Measurements from ENCODE around the gene HMGN3. TPM values are rescaled to one million over a fixed set of nuclear protein-coding genes. Genes with fewer than 3 reads are reported as not detected.
"Not testable (repeated sequence)": the region's sequence is repeated elsewhere in the genome, so short reads cannot be mapped to it uniquely, and the experiment has no call there.

HMGN3 gene
- polyA plus RNA-seq, 1 donor from 2014 or later, result 121 TPM

DNA sequence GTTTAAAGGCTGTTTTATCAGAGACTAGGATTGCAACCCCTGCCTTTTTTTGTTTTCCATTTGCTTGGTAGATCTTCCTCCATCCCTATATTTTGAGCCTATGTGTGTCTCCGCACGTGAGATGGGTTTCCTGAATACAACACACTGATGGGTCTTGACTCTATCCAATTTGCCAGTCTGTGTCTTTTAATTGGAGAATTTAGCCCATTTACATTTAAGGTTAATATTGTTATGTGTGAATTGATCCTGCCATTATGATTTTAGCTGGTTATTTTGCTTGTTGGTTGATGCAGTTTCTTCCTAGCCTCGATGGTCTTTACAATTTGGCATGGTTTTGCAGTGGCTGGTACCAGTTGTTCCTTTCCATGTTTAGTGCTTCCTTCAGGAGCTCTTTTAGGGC is 20.6 kb upstream of the HMGN3 start:
- H3K4me3 ChIP-seq (ENCODE audit: low read length); H3K27ac ChIP-seq (ENCODE audit: low read length): not testable (repeated sequence)

DNA sequence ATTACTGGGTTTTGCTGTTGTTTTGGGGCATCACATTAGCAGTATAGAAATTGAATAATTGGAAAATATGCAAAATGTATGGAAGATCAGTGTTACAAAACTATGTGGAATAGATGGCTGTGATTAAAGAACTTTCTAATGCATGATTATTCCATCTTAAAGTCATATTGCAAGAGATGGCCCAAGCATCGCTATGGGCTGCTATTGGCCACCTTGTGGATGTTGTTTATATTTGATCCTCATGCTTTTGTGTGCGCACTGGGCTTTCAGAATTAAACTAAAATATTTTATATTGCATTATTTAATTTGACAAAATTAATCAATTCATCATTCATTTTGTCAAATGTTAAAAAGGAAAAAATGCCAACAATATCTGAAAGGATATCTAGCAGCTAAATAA is 16.1 kb upstream of the HMGN3 start:
- Histone ChIP-seq H3K9me3 (ENCODE audit: low read length) (no peaks in the 10 kb centered on the region), H3K4me2 (ENCODE audit: low read length) (no peak overlapping the region), H3K27ac (ENCODE audit: low read length) (no peak overlapping the region), H3K79me2 (replicated peaks; ENCODE audit: insufficient read depth, low read length) (no peaks in the 10 kb centered on the region), H3K9me2 (ENCODE audit: insufficient read depth, low read length) (no peaks in the 10 kb centered on the region), H2AFZ (ENCODE audit: low read depth, low read length) (no peak overlapping the region), H3K4me3 (ENCODE audit: low read length) (no peak overlapping the region), H3F3A (ENCODE audit: insufficient read depth, low read length, poor library complexity, severe bottlenecking) (no peaks in the 10 kb centered on the region), H4K20me1 (ENCODE audit: insufficient read depth) (no peaks in the 10 kb centered on the region), H3K36me3 (ENCODE audit: insufficient read depth, low read length) (no peaks in the 10 kb centered on the region), H3K27me3 (ENCODE audit: insufficient read depth, low read depth, low read length) (no peaks in the 10 kb centered on the region), H3K9ac (ENCODE audit: low read length) (no peak overlapping the region)
- no peak for TF ChIP-seq SMC3 (conservative IDR thresholded peaks at IDR 0.05; ENCODE audit: poor library complexity)
- no peak for TF ChIP-seq MXI1 (conservative IDR thresholded peaks at IDR 0.05; ENCODE audit: poor library complexity, severe bottlenecking)
- TF ChIP-seq RAD21 (conservative IDR thresholded peaks at IDR 0.05), result no peak
- no peak for TF ChIP-seq EZH2 (IDR thresholded peaks at IDR 0.05; ENCODE audit: borderline replicate concordance, insufficient read depth, low read length, poor library complexity, severe bottlenecking)
- TF ChIP-seq, protein P1, sequence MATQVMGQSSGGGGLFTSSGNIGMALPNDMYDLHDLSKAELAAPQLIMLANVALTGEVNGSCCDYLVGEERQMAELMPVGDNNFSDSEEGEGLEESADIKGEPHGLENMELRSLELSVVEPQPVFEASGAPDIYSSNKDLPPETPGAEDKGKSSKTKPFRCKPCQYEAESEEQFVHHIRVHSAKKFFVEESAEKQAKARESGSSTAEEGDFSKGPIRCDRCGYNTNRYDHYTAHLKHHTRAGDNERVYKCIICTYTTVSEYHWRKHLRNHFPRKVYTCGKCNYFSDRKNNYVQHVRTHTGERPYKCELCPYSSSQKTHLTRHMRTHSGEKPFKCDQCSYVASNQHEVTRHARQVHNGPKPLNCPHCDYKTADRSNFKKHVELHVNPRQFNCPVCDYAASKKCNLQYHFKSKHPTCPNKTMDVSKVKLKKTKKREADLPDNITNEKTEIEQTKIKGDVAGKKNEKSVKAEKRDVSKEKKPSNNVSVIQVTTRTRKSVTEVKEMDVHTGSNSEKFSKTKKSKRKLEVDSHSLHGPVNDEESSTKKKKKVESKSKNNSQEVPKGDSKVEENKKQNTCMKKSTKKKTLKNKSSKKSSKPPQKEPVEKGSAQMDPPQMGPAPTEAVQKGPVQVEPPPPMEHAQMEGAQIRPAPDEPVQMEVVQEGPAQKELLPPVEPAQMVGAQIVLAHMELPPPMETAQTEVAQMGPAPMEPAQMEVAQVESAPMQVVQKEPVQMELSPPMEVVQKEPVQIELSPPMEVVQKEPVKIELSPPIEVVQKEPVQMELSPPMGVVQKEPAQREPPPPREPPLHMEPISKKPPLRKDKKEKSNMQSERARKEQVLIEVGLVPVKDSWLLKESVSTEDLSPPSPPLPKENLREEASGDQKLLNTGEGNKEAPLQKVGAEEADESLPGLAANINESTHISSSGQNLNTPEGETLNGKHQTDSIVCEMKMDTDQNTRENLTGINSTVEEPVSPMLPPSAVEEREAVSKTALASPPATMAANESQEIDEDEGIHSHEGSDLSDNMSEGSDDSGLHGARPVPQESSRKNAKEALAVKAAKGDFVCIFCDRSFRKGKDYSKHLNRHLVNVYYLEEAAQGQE (IDR thresholded peaks at IDR 0.05; ENCODE audit: borderline replicate concordance), result no peak
- no peak for TF ChIP-seq POLR2AphosphoS5 (IDR thresholded peaks at IDR 0.05)
- TF ChIP-seq EP300 (conservative IDR thresholded peaks at IDR 0.05; ENCODE audit: poor library complexity, severe bottlenecking), result no peak
- TF ChIP-seq, protein P2, sequence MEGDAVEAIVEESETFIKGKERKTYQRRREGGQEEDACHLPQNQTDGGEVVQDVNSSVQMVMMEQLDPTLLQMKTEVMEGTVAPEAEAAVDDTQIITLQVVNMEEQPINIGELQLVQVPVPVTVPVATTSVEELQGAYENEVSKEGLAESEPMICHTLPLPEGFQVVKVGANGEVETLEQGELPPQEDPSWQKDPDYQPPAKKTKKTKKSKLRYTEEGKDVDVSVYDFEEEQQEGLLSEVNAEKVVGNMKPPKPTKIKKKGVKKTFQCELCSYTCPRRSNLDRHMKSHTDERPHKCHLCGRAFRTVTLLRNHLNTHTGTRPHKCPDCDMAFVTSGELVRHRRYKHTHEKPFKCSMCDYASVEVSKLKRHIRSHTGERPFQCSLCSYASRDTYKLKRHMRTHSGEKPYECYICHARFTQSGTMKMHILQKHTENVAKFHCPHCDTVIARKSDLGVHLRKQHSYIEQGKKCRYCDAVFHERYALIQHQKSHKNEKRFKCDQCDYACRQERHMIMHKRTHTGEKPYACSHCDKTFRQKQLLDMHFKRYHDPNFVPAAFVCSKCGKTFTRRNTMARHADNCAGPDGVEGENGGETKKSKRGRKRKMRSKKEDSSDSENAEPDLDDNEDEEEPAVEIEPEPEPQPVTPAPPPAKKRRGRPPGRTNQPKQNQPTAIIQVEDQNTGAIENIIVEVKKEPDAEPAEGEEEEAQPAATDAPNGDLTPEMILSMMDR (IDR thresholded peaks at IDR 0.05; ENCODE audit: poor library complexity, severe bottlenecking), result no peak
- no peak for TF ChIP-seq TAF1 (IDR thresholded peaks at IDR 0.05; ENCODE audit: low read depth)

More for the DNA sequence above, 20.6 kb upstream of the HMGN3 start:
- not testable (repeated sequence) for H3K79me2 ChIP-seq (replicated peaks; ENCODE audit: insufficient read depth, low read length); H3K27me3 ChIP-seq (ENCODE audit: insufficient read depth, low read depth, low read length); H3K9me2 ChIP-seq (ENCODE audit: insufficient read depth, low read length); H2AFZ ChIP-seq (ENCODE audit: low read depth, low read length); H3F3A ChIP-seq (ENCODE audit: insufficient read depth, low read length, poor library complexity, severe bottlenecking); H3K9me3 ChIP-seq (ENCODE audit: low read length); H3K36me3 ChIP-seq (ENCODE audit: insufficient read depth, low read length); H3K9ac ChIP-seq (ENCODE audit: low read length); H3K4me2 ChIP-seq (ENCODE audit: low read length); H4K20me1 ChIP-seq (ENCODE audit: insufficient read depth)

DNA sequence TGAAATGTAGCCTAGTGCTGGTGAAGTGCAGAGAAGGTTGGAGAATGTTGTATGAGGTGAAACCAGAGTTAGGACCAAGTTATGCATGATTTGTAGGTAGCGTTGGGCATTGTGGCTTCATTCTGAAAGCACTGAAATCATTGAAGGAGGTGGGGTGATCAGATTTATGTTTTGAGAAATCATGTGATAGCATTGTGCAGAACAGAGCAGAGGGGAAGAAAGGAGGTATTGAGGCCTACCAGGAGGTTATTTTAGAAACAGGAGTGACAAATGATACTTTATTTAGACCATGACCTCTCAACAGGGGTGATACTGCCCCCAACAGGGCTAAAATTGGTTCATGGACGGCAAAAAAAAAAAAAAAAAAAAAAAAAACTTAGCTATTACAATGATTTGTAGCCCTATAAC is 15.6 kb upstream of the HMGN3 start:
- H3K36me3 ChIP-seq (ENCODE audit: insufficient read depth, low read length), result no peaks in the 10 kb centered on the region
- no peak overlapping the region for H3K9ac ChIP-seq (ENCODE audit: low read length)
- no peak overlapping the region for H2AFZ ChIP-seq (ENCODE audit: low read depth, low read length)
- H4K20me1 ChIP-seq (ENCODE audit: insufficient read depth), result no peaks in the 10 kb centered on the region
- H3K4me2 ChIP-seq (ENCODE audit: low read length), result no peak overlapping the region
- H3K27me3 ChIP-seq (ENCODE audit: insufficient read depth, low read depth, low read length), result no peaks in the 10 kb centered on the region
- TF ChIP-seq EZH2 (IDR thresholded peaks at IDR 0.05; ENCODE audit: borderline replicate concordance, insufficient read depth, low read length, poor library complexity, severe bottlenecking), result no peak
- TF ChIP-seq EP300 (conservative IDR thresholded peaks at IDR 0.05; ENCODE audit: poor library complexity, severe bottlenecking), result no peak
- TF ChIP-seq, protein P2 (IDR thresholded peaks at IDR 0.05; ENCODE audit: poor library complexity, severe bottlenecking), result no peak
- TF ChIP-seq MXI1 (conservative IDR thresholded peaks at IDR 0.05; ENCODE audit: poor library complexity, severe bottlenecking), result no peak
- TF ChIP-seq RAD21 (conservative IDR thresholded peaks at IDR 0.05), result no peak
- TF ChIP-seq POLR2AphosphoS5 (IDR thresholded peaks at IDR 0.05), result no peak
- no peak for TF ChIP-seq SMC3 (conservative IDR thresholded peaks at IDR 0.05; ENCODE audit: poor library complexity)
- TF ChIP-seq, protein P1 (IDR thresholded peaks at IDR 0.05; ENCODE audit: borderline replicate concordance), result no peak
- no peak for TF ChIP-seq TAF1 (IDR thresholded peaks at IDR 0.05; ENCODE audit: low read depth)
- H3K79me2 ChIP-seq (replicated peaks; ENCODE audit: insufficient read depth, low read length), result no peaks in the 10 kb centered on the region
- H3F3A ChIP-seq (ENCODE audit: insufficient read depth, low read length, poor library complexity, severe bottlenecking), result no peaks in the 10 kb centered on the region
- no peak overlapping the region for H3K27ac ChIP-seq (ENCODE audit: low read length)
- H3K9me3 ChIP-seq (ENCODE audit: low read length), result no peaks in the 10 kb centered on the region
- no peaks in the 10 kb centered on the region for H3K9me2 ChIP-seq (ENCODE audit: insufficient read depth, low read length)
- no peak overlapping the region for H3K4me3 ChIP-seq (ENCODE audit: low read length)
